Activated CD8-positive, alpha-beta memory T cell treated with anti-CD3 and anti-CD28 coated beads for 24 hours (primary cell): Measurements from ENCODE around the gene MRGPRG.

Experiments
- DNase-seq: peaks from one replicate; pipeline ENCODE4 v3.0.0-alpha.2; 2020

The MRGPRG gene

GRCh38 chr11:3206922-3207204 is 11.8 kb downstream of the MRGPRG start:
- DNase-seq: no peak

- DNase-seq: no peak
These were observed 12.3 kb downstream of the MRGPRG start for GRCh38 chr11:3206156-3206921.

GRCh38 chr11:3205261-3206155 is 13.1 kb downstream of the MRGPRG start:
- DNase-seq: no peak

GRCh38 chr11:3204141-3205015 is 14.2 kb downstream of the MRGPRG start:
- no peak for DNase-seq

GRCh38 chr11:3203221-3204043 is 15.2 kb downstream of the MRGPRG start:
- DNase-seq: no peak

GRCh38 chr11:3202759-3203158 is 15.9 kb downstream of the MRGPRG start:
- DNase-seq: no peak

- no peak for DNase-seq
These were observed 16.3 kb downstream of the MRGPRG start for GRCh38 chr11:3202305-3202704.

GRCh38 chr11:3201677-3202181 is 16.9 kb downstream of the MRGPRG start:
- no peak for DNase-seq

GRCh38 chr11:3201112-3201581 is 17.5 kb downstream of the MRGPRG start:
- no peak for DNase-seq

GRCh38 chr11:3200388-3201111 is 18.1 kb downstream of the MRGPRG start:
- DNase-seq: no peak

GRCh38 chr11:3199537-3200295 is 18.9 kb downstream of the MRGPRG start:
- DNase-seq: no peak

- DNase-seq: no peak
These were observed 19.8 kb downstream of the MRGPRG start for GRCh38 chr11:3198815-3199214.

GRCh38 chr11:3197878-3198528 is 20.6 kb downstream of the MRGPRG start:
- DNase-seq: no peak

- no peak for DNase-seq
These were observed 21.4 kb downstream of the MRGPRG start for GRCh38 chr11:3197044-3197695.

GRCh38 chr11:3196161-3197043 is 22.2 kb downstream of the MRGPRG start:
- DNase-seq: no peak

- no peak for DNase-seq
These were observed 23.1 kb downstream of the MRGPRG start for GRCh38 chr11:3195251-3196160.
